GM18526 (cell line): ENCODE results near the gene PLK3.

Experiments
- POLR2A ChIP-seq: IDR thresholded peaks from 3 replicates; pipeline ENCODE4 v1.6.1; 2011; ENCODE audit not compliant: insufficient read length; ENCODE audit errors: extremely low read depth

Gene PLK3

DNA sequence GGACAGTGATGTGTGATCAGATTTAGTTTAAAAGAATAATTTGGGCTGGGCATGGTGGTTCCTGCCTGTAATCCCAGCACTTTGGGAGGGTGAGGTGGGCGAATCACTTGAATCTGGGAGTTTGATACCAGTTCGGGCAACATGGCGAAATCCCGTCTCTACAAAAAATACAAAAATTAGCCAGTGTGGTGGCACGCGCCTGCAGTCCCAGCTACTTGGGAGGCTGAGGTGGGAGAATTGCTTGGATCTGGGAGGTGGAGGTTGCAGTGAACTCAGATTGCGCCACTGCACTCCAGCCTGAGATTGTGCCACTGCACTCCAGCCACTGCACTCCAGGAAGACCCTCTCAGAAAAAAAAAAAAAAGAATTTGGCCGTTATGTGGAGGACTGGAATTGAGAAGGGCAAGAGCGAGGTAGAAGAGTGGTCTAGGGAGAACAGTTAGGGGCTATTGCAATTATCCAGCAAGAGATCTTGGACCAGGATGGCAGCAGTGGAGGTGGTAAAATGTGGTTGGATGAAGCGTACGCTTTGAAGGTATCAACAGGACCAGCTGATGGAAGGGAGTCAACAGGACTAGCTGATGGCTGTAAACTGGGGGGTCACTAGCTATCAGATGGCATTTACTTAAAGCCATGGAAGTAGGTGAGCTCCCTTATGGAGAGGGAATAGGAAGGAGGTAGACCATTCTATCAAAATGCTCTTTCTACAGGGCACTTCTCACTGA, 17.8 kb downstream of the PLK3 start:
- TF ChIP-seq POLR2A: no peak

DNA sequence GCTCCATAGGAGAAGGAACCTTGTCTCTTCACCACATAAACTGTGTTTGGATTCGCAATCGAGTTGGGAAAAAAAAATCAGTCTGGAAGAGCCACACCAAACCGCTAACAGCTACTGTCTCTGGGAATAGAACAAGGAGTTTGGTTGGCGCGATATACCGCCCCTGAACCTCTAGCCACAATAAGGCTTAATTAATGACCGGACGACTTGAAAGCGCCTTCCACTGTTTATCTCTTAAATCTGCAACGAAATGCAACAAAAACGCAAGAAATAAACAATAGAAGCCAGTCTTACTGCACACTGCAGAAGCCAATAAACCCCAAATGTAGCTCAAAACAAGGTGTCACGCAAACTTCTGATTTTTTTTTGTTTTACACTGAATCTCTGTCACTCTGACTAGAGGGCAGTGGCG, 19.0 kb downstream of the PLK3 start:
- TF ChIP-seq POLR2A: no peak

DNA sequence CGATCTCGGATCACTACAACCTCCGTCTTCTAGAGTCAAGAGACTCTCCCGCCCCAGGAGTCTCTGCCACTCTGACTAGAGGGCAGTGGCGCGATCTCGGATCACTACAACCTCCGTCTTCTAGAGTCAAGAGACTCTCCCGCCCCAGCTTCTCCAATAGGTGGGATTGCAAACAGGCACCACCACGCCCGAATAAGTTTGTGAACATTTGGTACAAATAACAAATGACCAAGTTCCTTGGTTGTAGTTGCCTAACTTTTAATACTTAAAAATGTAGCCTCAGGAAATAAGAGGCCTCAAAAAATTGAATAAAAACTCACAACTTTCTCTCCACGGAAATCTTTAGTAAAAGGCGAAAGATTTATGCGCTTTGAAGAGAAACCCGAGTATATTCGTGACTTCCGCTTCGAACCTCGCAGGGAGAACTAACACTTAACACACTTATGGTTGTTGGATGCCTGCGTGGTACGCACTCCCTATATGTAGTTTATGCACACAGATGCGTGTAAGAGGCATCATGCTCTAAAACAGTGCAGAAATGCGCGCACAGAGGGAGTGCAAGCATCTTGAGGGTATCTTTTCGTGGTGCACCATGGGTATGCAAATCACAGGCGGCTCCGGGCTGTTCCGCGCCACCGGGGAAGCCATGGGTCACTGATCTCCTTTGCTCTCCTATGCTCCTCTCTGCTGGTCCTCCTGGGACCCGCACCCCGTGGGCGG, 19.6 kb downstream of the PLK3 start:
- peak; percentile 99 for TF ChIP-seq POLR2A

GRCh38 chr1:44820328-44821239, 20.4 kb downstream of the PLK3 start:
- no peak for TF ChIP-seq POLR2A

GRCh38 chr1:44821240-44821715, 21.1 kb downstream of the PLK3 start:
- TF ChIP-seq POLR2A: no peak

- TF ChIP-seq POLR2A: no peak
These were observed 22.0 kb downstream of the PLK3 start for GRCh38 chr1:44822131-44822701.

- TF ChIP-seq POLR2A: no peak
These were observed 22.8 kb downstream of the PLK3 start for GRCh38 chr1:44822981-44823451.

DNA sequence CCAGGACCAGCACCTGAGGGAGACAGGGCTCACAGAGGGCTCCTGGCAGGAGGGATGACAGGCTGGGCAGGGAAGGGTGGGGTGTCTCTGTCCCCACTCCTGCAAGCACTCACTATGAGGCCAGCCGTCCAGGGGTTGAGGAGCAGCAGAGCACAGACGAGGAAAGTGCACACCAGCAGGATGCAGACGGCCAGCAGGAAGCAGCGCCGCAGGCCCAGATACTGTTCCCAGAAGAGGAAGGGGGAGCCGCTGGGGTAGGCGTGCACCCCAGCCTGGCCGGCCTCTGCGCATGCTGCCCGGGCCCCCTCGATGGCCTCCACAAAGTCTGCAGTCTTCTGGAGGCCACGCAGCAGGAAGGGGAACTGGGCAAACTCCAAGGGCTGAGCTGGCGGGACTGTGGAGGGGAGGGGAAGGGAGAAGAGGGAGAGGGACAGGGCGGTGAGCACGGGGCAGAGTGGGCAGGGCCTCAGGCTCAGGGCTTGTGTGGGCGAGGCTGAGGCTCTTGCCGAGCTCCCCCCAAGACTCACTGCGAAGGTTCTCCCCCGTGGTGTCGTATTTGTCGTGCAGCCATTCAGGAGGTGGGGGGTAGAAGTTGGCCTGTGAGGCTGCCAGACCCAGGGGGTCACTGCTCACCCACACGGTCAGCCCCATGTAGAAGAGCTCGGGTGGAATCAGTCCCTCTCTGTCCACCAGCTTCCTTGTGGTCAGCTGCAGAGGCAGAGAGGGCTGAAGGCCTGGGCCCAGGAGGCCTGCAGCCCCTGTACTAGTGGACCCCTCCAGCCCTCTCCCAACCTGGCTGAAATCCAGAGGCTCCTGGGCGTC, 26.4 kb downstream of the PLK3 start:
- no peak for TF ChIP-seq POLR2A

DNA sequence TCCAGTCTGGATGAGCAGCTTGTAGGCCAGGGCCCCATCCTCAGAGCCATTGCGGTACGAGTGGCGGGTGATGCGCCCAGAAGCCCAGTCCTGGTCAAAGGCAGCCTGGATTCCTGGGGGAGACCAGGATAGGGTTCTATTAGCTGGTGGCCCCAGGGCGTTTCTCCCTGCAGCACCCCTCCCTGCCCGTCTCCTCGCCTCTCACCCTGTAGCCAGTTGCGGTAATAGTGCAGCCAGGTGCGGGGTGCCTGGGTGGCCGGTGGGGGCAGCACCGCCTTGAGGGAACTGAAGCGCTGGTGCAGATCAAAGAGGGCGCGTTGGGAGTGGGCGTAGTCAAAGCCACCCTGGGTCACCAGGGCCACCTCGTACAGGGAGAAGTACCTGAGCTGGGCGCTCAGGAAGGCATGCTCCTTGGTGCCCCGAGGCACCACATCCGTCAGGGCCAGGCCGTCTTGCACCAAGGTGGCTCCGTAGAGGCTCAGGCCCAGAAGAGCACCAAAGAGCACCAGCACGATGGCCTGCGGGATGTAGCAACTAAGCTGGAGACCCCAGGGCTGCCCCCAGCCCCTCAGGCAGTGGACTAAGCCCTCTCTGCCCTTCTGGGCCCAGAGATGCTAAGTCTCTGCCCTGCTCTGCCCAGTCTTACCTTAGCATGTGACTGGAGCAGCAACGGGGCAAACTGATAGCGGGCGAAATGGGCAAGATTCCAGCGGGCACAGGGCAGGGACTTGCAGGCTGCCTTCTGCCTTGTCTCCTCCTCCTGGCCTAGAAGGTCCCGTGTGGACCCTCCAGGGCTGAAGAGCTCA, 27.2 kb downstream of the PLK3 start:
- TF ChIP-seq POLR2A: no peak

GRCh38 chr1:44828003-44828651, 27.9 kb downstream of the PLK3 start:
- no peak for TF ChIP-seq POLR2A

- no peak for TF ChIP-seq POLR2A
These were observed 28.8 kb downstream of the PLK3 start for GRCh38 chr1:44828841-44829440.
